GM12878 (cell line): ENCODE data around the gene SLC6A2.

Experiments
- GATAD2B ChIP-seq: fragments of 450-650 bp; conservative IDR thresholded peaks from 2 replicates; pipeline ENCODE4 v1.6.1; 2017; ENCODE audit warnings: low read depth, mild to moderate bottlenecking, moderate library complexity
- MYC ChIP-seq: IDR thresholded peaks from 2 replicates; pipeline ENCODE4 v1.6.1; 2011; ENCODE audit warnings: mild to moderate bottlenecking, low read length, moderate library complexity, inconsistent platforms; ENCODE audit not compliant: insufficient read depth, insufficient replicate concordance, insufficient read length, severe bottlenecking

DNA sequence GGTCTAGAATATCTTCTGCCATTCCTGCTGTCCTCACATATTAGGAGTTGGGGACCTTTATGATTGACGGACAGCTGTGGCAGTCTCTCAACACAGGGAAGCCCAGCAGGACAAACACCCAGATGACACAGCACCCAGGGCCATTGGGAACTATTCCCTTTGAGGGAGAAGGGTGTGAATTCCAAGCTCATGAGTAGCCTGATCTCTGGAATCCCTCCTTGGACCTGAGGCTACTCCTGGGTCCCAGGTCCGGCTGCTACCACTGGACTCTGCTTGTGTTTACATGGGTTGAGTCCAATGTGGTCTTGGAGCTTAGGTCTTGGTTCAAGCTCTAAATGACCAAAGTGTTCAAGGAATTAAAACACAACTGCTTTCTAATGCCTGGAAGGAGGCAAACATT, 78.9 kb downstream of the SLC6A2 start:
- TF ChIP-seq GATAD2B (no peak), MYC (no peak)
